Breast epithelium (tissue), 3 donors: ENCODE data around the gene CYP2D6.

Experiments used
- CTCF ChIP-seq, 3 donors: fragments of 450-650 bp; IDR thresholded peaks; one replicate each; pipeline ENCODE4 v1.5.1; 2016 to 2017; ENCODE audit warnings: antibody characterized with exemption in 3 of 3, mild to moderate bottlenecking in 3 of 3, moderate library complexity in 3 of 3
- POLR2AphosphoS5 ChIP-seq, 3 donors: sonication (generic); formaldehyde crosslinking; IDR thresholded peaks; one replicate each; pipeline ENCODE4 v1.6.1; 2017; ENCODE audit warnings: antibody characterized with exemption in 3 of 3

- no peak for TF ChIP-seq CTCF (IDR thresholded peaks at IDR 0.05)
- no peak for TF ChIP-seq POLR2AphosphoS5 (IDR thresholded peaks at IDR 0.05)
These were observed 13.7 kb downstream of the CYP2D6 start for GRCh38 chr22:42116848-42117424.
